Peyer's patch (tissue), 4 donors: ENCODE results near the gene GNPTG.

ENCODE experiments used
- POLR2A ChIP-seq, 2 donors: fragments of 450-650 bp; IDR thresholded peaks; one replicate each; pipeline ENCODE4 v1.5.1; 2017; ENCODE audit warnings: antibody characterized with exemption in 2 of 2, mild to moderate bottlenecking in 2 of 2, moderate library complexity in 2 of 2
- TF ChIP-seq, protein P1 (sequence below), 6 experiments: fragments of 450-650 bp in 4 of 6; fragments of 200-600 bp in 2 of 6; sonication (generic) in 1 of 6; IDR thresholded peaks; one replicate each; pipeline ENCODE4 v1.5.1; 2017 to 2019; ENCODE audit warnings: antibody characterized with exemption in 6 of 6, mild to moderate bottlenecking in 3 of 6, moderate library complexity in 1 of 6

GRCh38 chr16:1331712-1332617 lies 19.8 kb upstream of the GNPTG start:
- TF ChIP-seq, protein P1, sequence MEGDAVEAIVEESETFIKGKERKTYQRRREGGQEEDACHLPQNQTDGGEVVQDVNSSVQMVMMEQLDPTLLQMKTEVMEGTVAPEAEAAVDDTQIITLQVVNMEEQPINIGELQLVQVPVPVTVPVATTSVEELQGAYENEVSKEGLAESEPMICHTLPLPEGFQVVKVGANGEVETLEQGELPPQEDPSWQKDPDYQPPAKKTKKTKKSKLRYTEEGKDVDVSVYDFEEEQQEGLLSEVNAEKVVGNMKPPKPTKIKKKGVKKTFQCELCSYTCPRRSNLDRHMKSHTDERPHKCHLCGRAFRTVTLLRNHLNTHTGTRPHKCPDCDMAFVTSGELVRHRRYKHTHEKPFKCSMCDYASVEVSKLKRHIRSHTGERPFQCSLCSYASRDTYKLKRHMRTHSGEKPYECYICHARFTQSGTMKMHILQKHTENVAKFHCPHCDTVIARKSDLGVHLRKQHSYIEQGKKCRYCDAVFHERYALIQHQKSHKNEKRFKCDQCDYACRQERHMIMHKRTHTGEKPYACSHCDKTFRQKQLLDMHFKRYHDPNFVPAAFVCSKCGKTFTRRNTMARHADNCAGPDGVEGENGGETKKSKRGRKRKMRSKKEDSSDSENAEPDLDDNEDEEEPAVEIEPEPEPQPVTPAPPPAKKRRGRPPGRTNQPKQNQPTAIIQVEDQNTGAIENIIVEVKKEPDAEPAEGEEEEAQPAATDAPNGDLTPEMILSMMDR (IDR thresholded peaks at IDR 0.05): no peak
- TF ChIP-seq POLR2A (IDR thresholded peaks at IDR 0.05): no peak
